HepG2 (cell line): Measurements from ENCODE around the gene OAF. TPM values are rescaled to one million over a fixed set of nuclear protein-coding genes. Genes with fewer than 3 reads are reported as not detected.

Experiments used
- AGO1 ChIP-seq: fragments of 200-400 bp; formaldehyde crosslinking; IDR thresholded peaks from 2 replicates; pipeline ENCODE4 v1.6.1; 2017; ENCODE audit warnings: mild to moderate bottlenecking, low read depth, low read length, moderate library complexity; ENCODE audit not compliant: poor library complexity, severe bottlenecking
- ARNTL ChIP-seq: sonication (generic); formaldehyde crosslinking; IDR thresholded peaks from 2 replicates; pipeline ENCODE4 v1.4.0; 2020; ENCODE audit warnings: mild to moderate bottlenecking, missing genetic modification reagents
- BATF2 ChIP-seq: sonication (generic); formaldehyde crosslinking; IDR thresholded peaks from 2 replicates; pipeline ENCODE4 v1.8.0; 2022; ENCODE audit warnings: mild to moderate bottlenecking, missing genetic modification reagents, moderate library complexity
- DDIT3 ChIP-seq: sonication (generic); formaldehyde crosslinking; IDR thresholded peaks from 2 replicates; pipeline ENCODE4 v1.4.0; 2020; ENCODE audit warnings: mild to moderate bottlenecking, missing genetic modification reagents
- DMAP1 ChIP-seq: IDR thresholded peaks from 2 replicates; pipeline ENCODE4 v1.6.1; 2016
- KLF13 ChIP-seq: sonication (generic); formaldehyde crosslinking; IDR thresholded peaks from 2 replicates; pipeline ENCODE4 v1.4.0; 2020; ENCODE audit warnings: mild to moderate bottlenecking, missing genetic modification reagents
- MXD1 ChIP-seq: sonication (generic); formaldehyde crosslinking; IDR thresholded peaks from 2 replicates; pipeline ENCODE4 v1.4.0; 2020; ENCODE audit warnings: mild to moderate bottlenecking, missing genetic modification reagents
- MXI1 ChIP-seq: IDR thresholded peaks from 3 replicates; pipeline ENCODE4 v1.6.1; 2012; ENCODE audit warnings: low read depth, low read length, inconsistent platforms, borderline replicate concordance
- NCOA2 ChIP-seq: sonication (generic); formaldehyde crosslinking; IDR thresholded peaks from 2 replicates; pipeline ENCODE4 v1.8.0; 2022; ENCODE audit warnings: inconsistent platforms
- NFYC ChIP-seq: IDR thresholded peaks from 2 replicates; pipeline ENCODE4 v1.6.1; 2016; ENCODE audit warnings: missing genetic modification reagents, missing compliant biosample characterization
- NR2C2 ChIP-seq: sonication (generic); formaldehyde crosslinking; IDR thresholded peaks from 2 replicates; pipeline ENCODE4 v1.4.0; 2020; ENCODE audit warnings: missing genetic modification reagents, mild to moderate bottlenecking, moderate library complexity, borderline replicate concordance
- PATZ1 ChIP-seq: sonication (generic); formaldehyde crosslinking; IDR thresholded peaks from 2 replicates; pipeline ENCODE4 v1.4.0; 2020; ENCODE audit warnings: missing genetic modification reagents
- SNAPC2 ChIP-seq: sonication (generic); formaldehyde crosslinking; IDR thresholded peaks from 2 replicates; pipeline ENCODE4 v1.8.1; 2022; ENCODE audit warnings: mild to moderate bottlenecking, missing genetic modification reagents
- SP5 ChIP-seq: IDR thresholded peaks from 2 replicates; pipeline ENCODE4 v1.6.1; 2016; ENCODE audit warnings: low read depth, borderline replicate concordance
- TAF1 ChIP-seq: sonication (generic); formaldehyde crosslinking; IDR thresholded peaks from 2 replicates; pipeline ENCODE4 v1.4.0; 2020; ENCODE audit warnings: missing genetic modification reagents
- ZBTB42 ChIP-seq: sonication (generic); formaldehyde crosslinking; IDR thresholded peaks from 2 replicates; pipeline ENCODE4 v1.5.0; 2020; ENCODE audit warnings: mild to moderate bottlenecking, missing genetic modification reagents
- ZFP36L2 ChIP-seq: sonication (generic); formaldehyde crosslinking; IDR thresholded peaks from 2 replicates; pipeline ENCODE4 v1.4.0; 2020; ENCODE audit warnings: missing genetic modification reagents
- ZNF138 ChIP-seq: sonication (generic); formaldehyde crosslinking; IDR thresholded peaks from 2 replicates; pipeline ENCODE4 v1.5.0; 2020; ENCODE audit warnings: mild to moderate bottlenecking, low read depth, missing genetic modification reagents
- ZNF333 ChIP-seq: sonication (generic); formaldehyde crosslinking; IDR thresholded peaks from 2 replicates; pipeline ENCODE4 v1.4.0; 2020; ENCODE audit warnings: mild to moderate bottlenecking, missing genetic modification reagents, borderline replicate concordance
- ZNF557 ChIP-seq: sonication (generic); formaldehyde crosslinking; IDR thresholded peaks from 2 replicates; pipeline ENCODE4 v1.4.0; 2020; ENCODE audit warnings: missing genetic modification reagents
- ZNF577 ChIP-seq: sonication (generic); formaldehyde crosslinking; IDR thresholded peaks from 2 replicates; pipeline ENCODE4 v1.4.0; 2020; ENCODE audit warnings: mild to moderate bottlenecking, low read depth, missing genetic modification reagents, borderline replicate concordance
- polyA plus RNA-seq, 8 experiments: library from polyadenylated mRNA; depleted of rRNA in 3 of 8; stranded (reverse) in 7 of 8; unstranded in 1 of 8; fragments of >200 nt; fragmentation: Illumina TruSeq in 4 of 8; extraction: Trizol in 4 of 8; gene quantifications; 2 replicates each; pipeline versions ENCODE4 v1.2.1 to v1.2.3, GENCODE V29; 2011 to 2016; ENCODE audit warnings: low read depth in 4 of 8, missing spikeins in 1 of 8, mixed read lengths in 1 of 8; ENCODE audit not compliant: insufficient read depth in 1 of 8
- total RNA-seq, 5 experiments: library from RNA; depleted of rRNA; stranded (reverse); fragments of >200 nt; fragmentation: Illumina TruSeq; extraction: Trizol; gene quantifications; 2 replicates each; pipeline ENCODE4 v1.2.3, GENCODE V29; 2016; ENCODE audit warnings: low read depth in 1 of 5
- TF ChIP-seq, protein P1 (sequence below): fragments of 450-650 bp; IDR thresholded peaks from 2 replicates; pipeline ENCODE4 v1.6.1; 2017
- TF ChIP-seq, protein P2 (sequence below): sonication (generic); formaldehyde crosslinking; IDR thresholded peaks from 2 replicates; pipeline ENCODE4 v1.5.1; 2020; ENCODE audit warnings: mild to moderate bottlenecking, missing genetic modification reagents, moderate library complexity
- TF ChIP-seq, protein P3 (sequence below): sonication (generic); formaldehyde crosslinking; IDR thresholded peaks from 2 replicates; pipeline ENCODE4 v1.4.0; 2020; ENCODE audit warnings: mild to moderate bottlenecking, missing genetic modification reagents

Gene OAF
- total and polyA plus RNA-seq, 2 of the 13 experiments (the other 11 are each of a cell fraction or from before 2014, with no cell fraction given) = 63.7 to 94.6 TPM

- peak; percentile 83; the same call in 1 of the 2 replicates for TF ChIP-seq PATZ1 (CRISPR knock-in tag)
- peak; percentile 76 for TF ChIP-seq ARNTL
- no peak for TF ChIP-seq BATF2 (CRISPR knock-in tag)
- TF ChIP-seq MXI1 = no peak
- TF ChIP-seq, protein P1, sequence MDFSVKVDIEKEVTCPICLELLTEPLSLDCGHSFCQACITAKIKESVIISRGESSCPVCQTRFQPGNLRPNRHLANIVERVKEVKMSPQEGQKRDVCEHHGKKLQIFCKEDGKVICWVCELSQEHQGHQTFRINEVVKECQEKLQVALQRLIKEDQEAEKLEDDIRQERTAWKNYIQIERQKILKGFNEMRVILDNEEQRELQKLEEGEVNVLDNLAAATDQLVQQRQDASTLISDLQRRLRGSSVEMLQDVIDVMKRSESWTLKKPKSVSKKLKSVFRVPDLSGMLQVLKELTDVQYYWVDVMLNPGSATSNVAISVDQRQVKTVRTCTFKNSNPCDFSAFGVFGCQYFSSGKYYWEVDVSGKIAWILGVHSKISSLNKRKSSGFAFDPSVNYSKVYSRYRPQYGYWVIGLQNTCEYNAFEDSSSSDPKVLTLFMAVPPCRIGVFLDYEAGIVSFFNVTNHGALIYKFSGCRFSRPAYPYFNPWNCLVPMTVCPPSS = no peak
- no peak for TF ChIP-seq ZNF333
- TF ChIP-seq ZNF577 = no peak
- TF ChIP-seq, protein P2, sequence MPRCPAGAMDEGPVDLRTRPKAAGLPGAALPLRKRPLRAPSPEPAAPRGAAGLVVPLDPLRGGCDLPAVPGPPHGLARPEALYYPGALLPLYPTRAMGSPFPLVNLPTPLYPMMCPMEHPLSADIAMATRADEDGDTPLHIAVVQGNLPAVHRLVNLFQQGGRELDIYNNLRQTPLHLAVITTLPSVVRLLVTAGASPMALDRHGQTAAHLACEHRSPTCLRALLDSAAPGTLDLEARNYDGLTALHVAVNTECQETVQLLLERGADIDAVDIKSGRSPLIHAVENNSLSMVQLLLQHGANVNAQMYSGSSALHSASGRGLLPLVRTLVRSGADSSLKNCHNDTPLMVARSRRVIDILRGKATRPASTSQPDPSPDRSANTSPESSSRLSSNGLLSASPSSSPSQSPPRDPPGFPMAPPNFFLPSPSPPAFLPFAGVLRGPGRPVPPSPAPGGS (CRISPR knock-in tag) = peak; percentile 70; the same call in 1 of the 2 replicates
- TF ChIP-seq KLF13 (CRISPR knock-in tag) = no peak
- peak; percentile 23; the same call in 1 of the 2 replicates for TF ChIP-seq DMAP1 (CRISPR knock-in tag)
- TF ChIP-seq ZFP36L2 = no peak
- TF ChIP-seq ZBTB42 (CRISPR knock-in tag) = peak; percentile 96
- TF ChIP-seq, protein P3, sequence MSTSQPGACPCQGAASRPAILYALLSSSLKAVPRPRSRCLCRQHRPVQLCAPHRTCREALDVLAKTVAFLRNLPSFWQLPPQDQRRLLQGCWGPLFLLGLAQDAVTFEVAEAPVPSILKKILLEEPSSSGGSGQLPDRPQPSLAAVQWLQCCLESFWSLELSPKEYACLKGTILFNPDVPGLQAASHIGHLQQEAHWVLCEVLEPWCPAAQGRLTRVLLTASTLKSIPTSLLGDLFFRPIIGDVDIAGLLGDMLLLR (CRISPR knock-in tag) = 0 out of 2 replicates have a peak, but pooled peaks have one; percentile 19
- TF ChIP-seq ZNF557 = no peak
- peak; percentile 11; the same call in 1 of the 2 replicates for TF ChIP-seq NFYC (CRISPR knock-in tag)
- TF ChIP-seq AGO1 = no peak
- no peak for TF ChIP-seq MXD1 (CRISPR knock-in tag)
- TF ChIP-seq SP5 (CRISPR knock-in tag) = peak; percentile 80; the same call in 1 of the 2 replicates
- TF ChIP-seq ZNF138 = no peak; the same call in 1 of the 2 replicates
- peak; percentile 49; the same call in 1 of the 2 replicates for TF ChIP-seq TAF1 (CRISPR knock-in tag)
- TF ChIP-seq NCOA2 (CRISPR knock-in tag) = peak; percentile 81
- TF ChIP-seq NR2C2 (CRISPR knock-in tag) = peak; percentile 77
- TF ChIP-seq DDIT3 = no peak
- no peak for TF ChIP-seq SNAPC2 (CRISPR knock-in tag)
These were observed 17.8 kb upstream of the OAF start (continued) for GRCh38 chr11:120192831-120193625.
